HCT116 (cell line): ENCODE measurements around the gene LARP4. TPM values are rescaled to one million over a fixed set of nuclear protein-coding genes. Genes with fewer than 3 reads are reported as not detected.

ENCODE experiments used
- ATAC-seq: fragments of 200-7000 bp; cut with Tn5 transposase; 2 replicates; pipeline ENCODE4 v1.9.1; 2020; ENCODE audit warnings: mild to moderate bottlenecking, moderate library complexity
- BruUV-seq: library from RNA; stranded (reverse); fragments of 400-500 nt; replicated peaks from 2 replicates; lab custom pipeline; 2021; lab: Mats Ljungman, UMichigan
- CTCF ChIA-PET: fragments of 300-600 bp; sonication (Branson Sonifier 250); formaldehyde crosslinking; loops from one replicate; lab custom pipeline; 2021; ENCODE audit warnings: antibody characterized with exemption; lab: Charles Lee
- POLR2A ChIA-PET: fragments of 300-600, 350-600 bp; sonication (Branson Sonifier 250); formaldehyde crosslinking; loops from one replicate; lab custom pipeline; 2021; ENCODE audit warnings: antibody characterized with exemption; lab: Charles Lee
- RAD21 ChIA-PET, 2 experiments: fragments of 300-600 bp; sonication (Branson Sonifier 250); formaldehyde crosslinking; loops; one replicate each; lab custom pipeline; 2023; ENCODE audit warnings: low total read pairs in 2 of 2; ENCODE audit not compliant: uncharacterized antibody in 2 of 2, unreplicated experiment in 2 of 2, low non-redundant PET in 1 of 2; lab: Charles Lee
- DNase-seq: peaks from one replicate; pipeline ENCODE4 v3.0.0-alpha.2; 2010; ENCODE audit warnings: low read depth, low spot score
- H2AFZ ChIP-seq: fragments of 200-600 bp; shearing (Covaris generic), sonication (generic); 2 replicates; pipeline ENCODE4 v1.6.1; 2017; ENCODE audit warnings: low read depth, mixed run types, mixed read lengths, antibody characterized with exemption, low read length; ENCODE audit not compliant: poor library complexity, severe bottlenecking
- H3K27ac ChIP-seq: 2 replicates; pipeline ENCODE4 v1.5.1; 2012; ENCODE audit warnings: low read depth, low read length
- H3K27me3 ChIP-seq: fragments of 200-600 bp; sonication (generic); 2 replicates; pipeline ENCODE4 v1.6.1; 2016; ENCODE audit warnings: mixed run types, low read length, mixed read lengths; ENCODE audit not compliant: insufficient read depth
- H3K36me3 ChIP-seq, 2 experiments: fragments of 200-500 bp in 1 of 2; fragments of 200-600 bp in 1 of 2; sonication (Bioruptor generic) in 1 of 2; sonication (generic) in 1 of 2; 2 replicates each; pipeline versions ENCODE4 v1.5.1 to v1.6.1; 2014 to 2016; ENCODE audit warnings: low read length in 2 of 2, inconsistent platforms in 1 of 2, mixed read lengths in 1 of 2, mixed run types in 1 of 2; ENCODE audit not compliant: insufficient read depth in 2 of 2, control insufficient read depth in 1 of 2
- H3K4me1 ChIP-seq, 2 experiments: fragments of 200-600 bp in 1 of 2; sonication (generic) in 1 of 2; 2 replicates each; pipeline versions ENCODE4 v1.5.1 to v1.6.1; 2012 to 2017; ENCODE audit warnings: low read length in 2 of 2, inconsistent platforms in 1 of 2, mild to moderate bottlenecking in 1 of 2, mixed read lengths in 1 of 2, mixed run types in 1 of 2, moderate library complexity in 1 of 2; ENCODE audit not compliant: insufficient read depth in 2 of 2, control insufficient read depth in 1 of 2
- H3K4me2 ChIP-seq: fragments of 200-600 bp; sonication (generic); 2 replicates; pipeline ENCODE4 v1.6.1; 2017; ENCODE audit warnings: mixed run types, low read length, mixed read lengths
- H3K4me3 ChIP-seq, 2 experiments: fragments of 200-600 bp in 1 of 2; sonication (generic) in 1 of 2; replicated peaks in 1 of 2; 2 replicates each; pipeline ENCODE4 v1.5.1; 2011 to 2016; ENCODE audit warnings: low read length in 2 of 2, control low read depth in 1 of 2, low read depth in 1 of 2, mild to moderate bottlenecking in 1 of 2, mixed read lengths in 1 of 2, mixed run types in 1 of 2
- H3K79me2 ChIP-seq: fragments of 200-600 bp; sonication (generic); 2 replicates; pipeline ENCODE4 v1.6.1; 2017; ENCODE audit warnings: mild to moderate bottlenecking, mixed run types, low read length, moderate library complexity, mixed read lengths; ENCODE audit not compliant: insufficient read depth
- H3K9ac ChIP-seq: fragments of 200-600 bp; sonication (generic); 2 replicates; pipeline ENCODE4 v1.6.1; 2016; ENCODE audit warnings: low read length, mixed read lengths
- H3K9me2 ChIP-seq: fragments of 200-600 bp; sonication (generic), shearing (Covaris generic); 2 replicates; pipeline ENCODE4 v1.6.1; 2017; ENCODE audit warnings: mixed run types, mild to moderate bottlenecking, moderate library complexity; ENCODE audit not compliant: insufficient read depth
- H3K9me3 ChIP-seq, 2 experiments: fragments of 200-500 bp in 1 of 2; fragments of 200-600 bp in 1 of 2; sonication (Bioruptor generic) in 1 of 2; sonication (generic) in 1 of 2; 2 replicates each; pipeline ENCODE4 v1.6.1; 2014 to 2017; ENCODE audit warnings: low read length in 2 of 2, mixed read lengths in 2 of 2, inconsistent platforms in 1 of 2, low read depth in 1 of 2, mild to moderate bottlenecking in 1 of 2, mixed run types in 1 of 2, moderate library complexity in 1 of 2; ENCODE audit not compliant: control insufficient read depth in 1 of 2, insufficient read depth in 1 of 2
- H4K20me1 ChIP-seq: fragments of 200-600 bp; sonication (generic), shearing (Covaris generic); 2 replicates; pipeline ENCODE4 v1.6.1; 2017; ENCODE audit warnings: mixed run types, mild to moderate bottlenecking, moderate library complexity; ENCODE audit not compliant: insufficient read depth
- ATF3 ChIP-seq: IDR thresholded peaks from 2 replicates; pipeline ENCODE4 v1.6.1; 2012
- CEBPB ChIP-seq: IDR thresholded peaks from 2 replicates; pipeline ENCODE4 v1.6.1; 2012; ENCODE audit warnings: low read depth
- REST ChIP-seq: IDR thresholded peaks from 2 replicates; pipeline ENCODE4 v1.6.1; 2012; ENCODE audit warnings: low read depth
- SP1 ChIP-seq: IDR thresholded peaks from 2 replicates; pipeline ENCODE4 v1.6.1; 2012; ENCODE audit warnings: low read depth
- YY1 ChIP-seq: IDR thresholded peaks from 2 replicates; pipeline ENCODE4 v1.6.1; 2011; ENCODE audit warnings: low read length, low read depth, moderate library complexity, mild to moderate bottlenecking; ENCODE audit not compliant: insufficient replicate concordance; ENCODE audit errors: extremely low read depth
- ZNF274 ChIP-seq: fragments of 200-500 bp; sonication (Bioruptor generic); IDR thresholded peaks from 2 replicates; pipeline ENCODE4 v1.6.1; 2014; ENCODE audit warnings: mild to moderate bottlenecking, low read depth, low read length, inconsistent platforms
- intact Hi-C: fragments of 100-400 bp; cut with micrococcal nuclease; formaldehyde crosslinking; loops from 2 replicates; pipeline ENCODE4 v1.10.0; 2022
- total RNA-seq: library from RNA; stranded (reverse); gene quantifications from one replicate; pipeline ENCODE4 v1.2.1, GENCODE V29; 2021; ENCODE audit not compliant: unreplicated experiment

The LARP4 gene
- total RNA-seq, 1 experiment from 2014 or later, result 76.3 TPM

- H3K4me2 ChIP-seq, result no peak overlapping the region
- H3K4me1 ChIP-seq, result peaks cover 4 to 47% of the 10 kb centered on the region in 2 experiments
- ChIA-PET CTCF (no interaction called here), POLR2A (no interaction called here), RAD21 (no interaction called here)
- no peaks in the 10 kb centered on the region for H3K9me2 ChIP-seq
- peaks cover 5% of the 10 kb centered on the region; the same call in 1 of the 2 replicates for H4K20me1 ChIP-seq
- DNase-seq, result no peak
- no peak overlapping the region for H3K4me3 ChIP-seq
- no peaks in the 10 kb centered on the region for H3K27me3 ChIP-seq
- H2AFZ ChIP-seq, result peak overlapping the region; percentile 28
- BruUV-seq, result no TSS peak
- intact Hi-C loops, result no loop called here
- H3K36me3 ChIP-seq, result no peaks in the 10 kb centered on the region
- no peak overlapping the region for H3K9ac ChIP-seq
- H3K9me3 ChIP-seq, result no peaks in the 10 kb centered on the region
- TF ChIP-seq ATF3, result no peak
- TF ChIP-seq CEBPB, result no peak
- no peak for TF ChIP-seq SP1
- TF ChIP-seq REST, result no peak
- no peak for TF ChIP-seq ZNF274
- no peak for TF ChIP-seq YY1
- TF ChIP-seq, all 23 proteins: peak for 0
- ATAC-seq, result no peak
- Histone ChIP-seq H3K79me2 (peaks cover 15% of the 10 kb centered on the region), H3K27ac (no peak overlapping the region)
Observed at GRCh38 chr12:50397117-50397650, 3.5 kb upstream of the LARP4 start.
